A673 (cell line): ENCODE data around the gene S100A16. TPM values are rescaled to one million over a fixed set of nuclear protein-coding genes. Genes with fewer than 3 reads are reported as not detected.
"Not testable (repeated sequence)": the region's sequence is repeated elsewhere in the genome, so short reads cannot be mapped to it uniquely, and the experiment has no call there.

Experiments used
- BruUV-seq: library from RNA; stranded (reverse); fragments of 400-500 nt; replicated peaks from 2 replicates; lab custom pipeline; 2021; lab: Mats Ljungman, UMichigan
- CTCF ChIA-PET: fragments of 300-600 bp; sonication (Branson Sonifier 250); formaldehyde crosslinking; loops from one replicate; lab custom pipeline; 2022; ENCODE audit warnings: antibody characterized with exemption; lab: Charles Lee
- POLR2A ChIA-PET: fragments of 300-600 bp; sonication (Branson Sonifier 250); formaldehyde crosslinking; loops from one replicate; lab custom pipeline; 2022; ENCODE audit warnings: antibody characterized with exemption; ENCODE audit not compliant: low non-redundant PET; lab: Charles Lee
- DNase-seq: peaks from one replicate; pipeline ENCODE4 v3.0.0-alpha.2; 2015; ENCODE audit warnings: low spot score
- H3K27ac ChIP-seq: fragments of 200-600 bp; sonication (generic); 2 replicates; pipeline ENCODE4 v1.5.1; 2016; ENCODE audit warnings: mixed run types, low read depth, mild to moderate bottlenecking, mixed read lengths, antibody characterized with exemption, low read length; ENCODE audit not compliant: poor library complexity, severe bottlenecking
- H3K27me3 ChIP-seq: fragments of 200-600 bp; sonication (generic); replicated peaks from 2 replicates; pipeline ENCODE4 v1.6.1; 2017; ENCODE audit warnings: mixed run types, low read depth, mild to moderate bottlenecking, mixed read lengths, antibody characterized with exemption, low read length; ENCODE audit not compliant: insufficient read depth, poor library complexity
- H3K36me3 ChIP-seq: fragments of 200-600 bp; sonication (generic); 2 replicates; pipeline ENCODE4 v1.6.1; 2016; ENCODE audit warnings: mixed run types, mild to moderate bottlenecking, mixed read lengths, antibody characterized with exemption, low read length; ENCODE audit not compliant: insufficient read depth, poor library complexity, severe bottlenecking
- H3K4me1 ChIP-seq: fragments of 200-600 bp; sonication (generic); 2 replicates; pipeline ENCODE4 v1.6.1; 2017; ENCODE audit warnings: mixed run types, mild to moderate bottlenecking, mixed read lengths, antibody characterized with exemption, low read length; ENCODE audit not compliant: insufficient read depth, poor library complexity, severe bottlenecking
- H3K4me3 ChIP-seq: fragments of 200-600 bp; sonication (generic); 2 replicates; pipeline ENCODE4 v1.5.1; 2016; ENCODE audit warnings: low read depth, mixed run types, mild to moderate bottlenecking, mixed read lengths, low read length; ENCODE audit not compliant: poor library complexity, severe bottlenecking
- H3K9me3 ChIP-seq: fragments of 200-600 bp; sonication (generic); 2 replicates; pipeline ENCODE4 v1.6.1; 2016; ENCODE audit warnings: mixed run types, low read depth, mild to moderate bottlenecking, mixed read lengths, antibody characterized with exemption, low read length; ENCODE audit not compliant: poor library complexity, severe bottlenecking
- CTCF ChIP-seq: fragments of 300-800, 200-600 bp; sonication (generic); conservative IDR thresholded peaks from 2 replicates; pipeline ENCODE4 v1.5.1; 2017; ENCODE audit warnings: low read depth, mild to moderate bottlenecking, antibody characterized with exemption, low read length, moderate library complexity, mixed read lengths
- EZH2 ChIP-seq: fragments of 200-600 bp; sonication (generic); IDR thresholded peaks from 2 replicates; pipeline ENCODE4 v1.6.1; 2017; ENCODE audit warnings: borderline replicate concordance, low read depth, mild to moderate bottlenecking, mixed read lengths, antibody characterized with exemption, low read length; ENCODE audit not compliant: poor library complexity, severe bottlenecking
- intact Hi-C: fragments of 100-400 bp; cut with micrococcal nuclease; formaldehyde crosslinking; loops from one replicate; pipeline ENCODE4 v1.10.0; 2022; ENCODE audit not compliant: unreplicated experiment
- total RNA-seq: library from RNA; stranded (reverse); gene quantifications from 2 replicates; pipeline ENCODE4 v1.2.3, GENCODE V29; 2021

The S100A16 gene
- total RNA-seq, 1 experiment from 2014 or later = 0.43 TPM

GRCh38 chr1:153583976-153584375, 29.0 kb downstream of the S100A16 start:
- BruUV-seq = no TSS peak
- no peaks in the 10 kb centered on the region for H3K36me3 ChIP-seq
- no peaks in the 10 kb centered on the region for H3K27me3 ChIP-seq
- DNase-seq = no peak
- no peak overlapping the region for H3K4me3 ChIP-seq
- CTCF ChIA-PET = no interaction called here
- intact Hi-C loops = no loop called here
- no peaks in the 10 kb centered on the region for H3K9me3 ChIP-seq
- TF ChIP-seq CTCF = no peak
- TF ChIP-seq EZH2 = no peak
- POLR2A ChIA-PET = no interaction called here
- H3K27ac ChIP-seq = no peak overlapping the region
- H3K4me1 ChIP-seq = no peaks in the 10 kb centered on the region

- DNase-seq, BruUV-seq, intact Hi-C loops, H3K36me3 ChIP-seq, H3K27ac ChIP-seq, POLR2A ChIA-PET, H3K4me1 ChIP-seq, CTCF ChIA-PET, H3K4me3 ChIP-seq, H3K9me3 ChIP-seq, H3K27me3 ChIP-seq: not testable (repeated sequence)
These were observed 29.4 kb downstream of the S100A16 start for GRCh38 chr1:153583514-153583913.

- H3K9me3 ChIP-seq, CTCF ChIA-PET, POLR2A ChIA-PET, BruUV-seq, H3K27ac ChIP-seq, H3K4me3 ChIP-seq, DNase-seq, intact Hi-C loops, H3K27me3 ChIP-seq, H3K36me3 ChIP-seq, H3K4me1 ChIP-seq: not testable (repeated sequence)
These were observed 30.1 kb downstream of the S100A16 start for GRCh38 chr1:153582836-153583235.

GRCh38 chr1:153578936-153579335, 34.0 kb downstream of the S100A16 start:
- ChIA-PET CTCF (no interaction called here), POLR2A (no interaction called here)
- BruUV-seq = no TSS peak
- Histone ChIP-seq H3K4me3 (no peak overlapping the region), H3K4me1 (no peaks in the 10 kb centered on the region), H3K9me3 (no peaks in the 10 kb centered on the region), H3K27ac (no peak overlapping the region), H3K36me3 (no peaks in the 10 kb centered on the region), H3K27me3 (no peaks in the 10 kb centered on the region)
- no peak for TF ChIP-seq CTCF
- no peak for TF ChIP-seq EZH2
- no peak for DNase-seq
- intact Hi-C loops = no loop called here
